SK-N-SH treated with all-trans-retinoic acid at 6 μM for 48 hours (cell line): ENCODE results near the gene CHIC2.

Experiments used
- ATAC-seq: fragments of 200-7000 bp; cut with Tn5 transposase; 3 replicates; pipeline ENCODE4 v1.9.1; 2020; ENCODE audit warnings: mild to moderate bottlenecking, moderate library complexity
- ARNTL ChIP-seq: fragments of 450-650 bp; formaldehyde crosslinking; IDR thresholded peaks from 2 replicates; pipeline ENCODE4 v1.5.0; 2020; ENCODE audit warnings: low read depth, mild to moderate bottlenecking, moderate library complexity, borderline replicate concordance
- BACH2 ChIP-seq: fragments of 250-450 bp; sonication (Bioruptor Pico); IDR thresholded peaks from 2 replicates; pipeline ENCODE4 v1.9.0; 2021; ENCODE audit warnings: mild to moderate bottlenecking, borderline replicate concordance
- CSDC2 ChIP-seq: fragments of 250-450 bp; sonication (Bioruptor Pico); IDR thresholded peaks from 2 replicates; pipeline ENCODE4 v1.5.0; 2020; ENCODE audit warnings: mild to moderate bottlenecking, moderate library complexity
- GLIS3 ChIP-seq: fragments of 250-450 bp; sonication (Bioruptor Pico); IDR thresholded peaks from 2 replicates; pipeline ENCODE4 v1.5.0; 2020; ENCODE audit warnings: mild to moderate bottlenecking, moderate library complexity
- ISL1 ChIP-seq: fragments of 250-450 bp; sonication (Bioruptor Pico); IDR thresholded peaks from 2 replicates; pipeline ENCODE4 v2.1.2; 2022; ENCODE audit warnings: mild to moderate bottlenecking, moderate library complexity
- OSR1 ChIP-seq: fragments of 250-450 bp; sonication (Bioruptor Pico); IDR thresholded peaks from 2 replicates; pipeline ENCODE4 v1.8.0; 2022; ENCODE audit warnings: moderate library complexity, mild to moderate bottlenecking, inconsistent platforms
- PPARA ChIP-seq: fragments of 250-450 bp; sonication (Bioruptor Pico); IDR thresholded peaks from 2 replicates; pipeline ENCODE4 v1.5.0; 2020; ENCODE audit warnings: mild to moderate bottlenecking, borderline replicate concordance
- RARB ChIP-seq: fragments of 250-450 bp; sonication (Bioruptor Pico); IDR thresholded peaks from 2 replicates; pipeline ENCODE4 v1.8.0; 2021; ENCODE audit warnings: mild to moderate bottlenecking, moderate library complexity
- SNAI2 ChIP-seq: fragments of 250-450 bp; sonication (Bioruptor Pico); IDR thresholded peaks from 2 replicates; pipeline ENCODE4 v1.5.0; 2020; ENCODE audit warnings: mild to moderate bottlenecking, moderate library complexity
- TCF4 ChIP-seq: fragments of 250-450 bp; sonication (Bioruptor Pico); IDR thresholded peaks from 2 replicates; pipeline ENCODE4 v1.8.0; 2021; ENCODE audit warnings: mild to moderate bottlenecking, moderate library complexity, borderline replicate concordance
- TOX ChIP-seq: fragments of 250-450 bp; sonication (Bioruptor Pico); IDR thresholded peaks from 2 replicates; pipeline ENCODE4 v1.8.0; 2021; ENCODE audit warnings: mild to moderate bottlenecking, moderate library complexity, borderline replicate concordance
- ZC3H10 ChIP-seq: fragments of 250-450 bp; sonication (Bioruptor Pico); IDR thresholded peaks from 2 replicates; pipeline ENCODE4 v1.5.1; 2021; ENCODE audit warnings: mild to moderate bottlenecking, moderate library complexity
- ZFP30 ChIP-seq: fragments of 450-650 bp; formaldehyde crosslinking; IDR thresholded peaks from 2 replicates; pipeline ENCODE4 v1.5.0; 2022; ENCODE audit warnings: mild to moderate bottlenecking, moderate library complexity
- ZNF565 ChIP-seq: fragments of 450-650 bp; formaldehyde crosslinking; conservative IDR thresholded peaks from 2 replicates; pipeline ENCODE4 v1.5.0; 2020; ENCODE audit warnings: low read depth, mild to moderate bottlenecking, moderate library complexity
- ZNF70 ChIP-seq: fragments of 450-650 bp; formaldehyde crosslinking; IDR thresholded peaks from 2 replicates; pipeline ENCODE4 v1.5.0; 2020; ENCODE audit warnings: mild to moderate bottlenecking, moderate library complexity
- ZNF8 ChIP-seq: fragments of 450-650 bp; formaldehyde crosslinking; IDR thresholded peaks from 2 replicates; pipeline ENCODE4 v1.5.0; 2020; ENCODE audit warnings: mild to moderate bottlenecking, moderate library complexity
- TF ChIP-seq, protein P1 (sequence below): fragments of 250-450 bp; sonication (Bioruptor Pico); IDR thresholded peaks from 2 replicates; pipeline ENCODE4 v1.5.1; 2021; ENCODE audit warnings: mild to moderate bottlenecking, moderate library complexity
- TF ChIP-seq, protein P2 (sequence below): fragments of 250-450 bp; sonication (Bioruptor Pico); IDR thresholded peaks from 2 replicates; pipeline ENCODE4 v1.5.0; 2020; ENCODE audit warnings: mild to moderate bottlenecking, moderate library complexity
- TF ChIP-seq, protein P3 (sequence below): fragments of 250-450 bp; sonication (Bioruptor Pico); IDR thresholded peaks from 2 replicates; pipeline ENCODE4 v1.8.0; 2021; ENCODE audit warnings: low read depth, mild to moderate bottlenecking, moderate library complexity, borderline replicate concordance
- TF ChIP-seq, protein P4 (sequence below): fragments of 250-450 bp; sonication (Bioruptor Pico); IDR thresholded peaks from 2 replicates; pipeline ENCODE4 v1.5.1; 2020; ENCODE audit warnings: low read depth, mild to moderate bottlenecking, moderate library complexity
- TF ChIP-seq, protein P5 (sequence below): fragments of 250-450 bp; sonication (Bioruptor Pico); IDR thresholded peaks from 2 replicates; pipeline ENCODE4 v1.8.0; 2020; ENCODE audit warnings: mild to moderate bottlenecking, moderate library complexity, borderline replicate concordance

The CHIC2 gene

DNA sequence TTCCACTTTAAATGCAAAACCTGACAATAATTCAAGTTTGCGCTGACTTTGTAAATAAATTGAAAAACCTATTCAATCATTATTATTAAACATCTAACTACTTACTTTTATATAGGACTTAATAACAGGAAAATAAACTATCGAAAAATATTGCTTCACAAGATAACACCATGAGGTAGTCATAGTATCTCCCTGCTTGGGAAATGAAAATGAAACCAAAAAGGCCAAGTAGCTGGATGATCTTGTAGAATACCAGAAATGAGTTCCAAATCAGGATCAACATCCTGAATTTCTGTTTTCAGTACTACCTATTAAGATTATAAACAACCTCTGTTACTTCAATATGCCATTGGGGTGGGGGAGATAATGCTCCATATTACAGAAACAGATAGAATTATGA, 58.9 kb downstream of the CHIC2 start:
- TF ChIP-seq RARB (CRISPR knock-in tag): no peak
- TF ChIP-seq, protein P1, sequence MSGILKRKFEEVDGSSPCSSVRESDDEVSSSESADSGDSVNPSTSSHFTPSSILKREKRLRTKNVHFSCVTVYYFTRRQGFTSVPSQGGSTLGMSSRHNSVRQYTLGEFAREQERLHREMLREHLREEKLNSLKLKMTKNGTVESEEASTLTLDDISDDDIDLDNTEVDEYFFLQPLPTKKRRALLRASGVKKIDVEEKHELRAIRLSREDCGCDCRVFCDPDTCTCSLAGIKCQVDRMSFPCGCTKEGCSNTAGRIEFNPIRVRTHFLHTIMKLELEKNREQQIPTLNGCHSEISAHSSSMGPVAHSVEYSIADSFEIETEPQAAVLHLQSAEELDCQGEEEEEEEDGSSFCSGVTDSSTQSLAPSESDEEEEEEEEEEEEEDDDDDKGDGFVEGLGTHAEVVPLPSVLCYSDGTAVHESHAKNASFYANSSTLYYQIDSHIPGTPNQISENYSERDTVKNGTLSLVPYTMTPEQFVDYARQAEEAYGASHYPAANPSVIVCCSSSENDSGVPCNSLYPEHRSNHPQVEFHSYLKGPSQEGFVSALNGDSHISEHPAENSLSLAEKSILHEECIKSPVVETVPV (CRISPR knock-in tag): no peak
- no peak for TF ChIP-seq ZFP30 (CRISPR knock-in tag)
- TF ChIP-seq, protein P2, sequence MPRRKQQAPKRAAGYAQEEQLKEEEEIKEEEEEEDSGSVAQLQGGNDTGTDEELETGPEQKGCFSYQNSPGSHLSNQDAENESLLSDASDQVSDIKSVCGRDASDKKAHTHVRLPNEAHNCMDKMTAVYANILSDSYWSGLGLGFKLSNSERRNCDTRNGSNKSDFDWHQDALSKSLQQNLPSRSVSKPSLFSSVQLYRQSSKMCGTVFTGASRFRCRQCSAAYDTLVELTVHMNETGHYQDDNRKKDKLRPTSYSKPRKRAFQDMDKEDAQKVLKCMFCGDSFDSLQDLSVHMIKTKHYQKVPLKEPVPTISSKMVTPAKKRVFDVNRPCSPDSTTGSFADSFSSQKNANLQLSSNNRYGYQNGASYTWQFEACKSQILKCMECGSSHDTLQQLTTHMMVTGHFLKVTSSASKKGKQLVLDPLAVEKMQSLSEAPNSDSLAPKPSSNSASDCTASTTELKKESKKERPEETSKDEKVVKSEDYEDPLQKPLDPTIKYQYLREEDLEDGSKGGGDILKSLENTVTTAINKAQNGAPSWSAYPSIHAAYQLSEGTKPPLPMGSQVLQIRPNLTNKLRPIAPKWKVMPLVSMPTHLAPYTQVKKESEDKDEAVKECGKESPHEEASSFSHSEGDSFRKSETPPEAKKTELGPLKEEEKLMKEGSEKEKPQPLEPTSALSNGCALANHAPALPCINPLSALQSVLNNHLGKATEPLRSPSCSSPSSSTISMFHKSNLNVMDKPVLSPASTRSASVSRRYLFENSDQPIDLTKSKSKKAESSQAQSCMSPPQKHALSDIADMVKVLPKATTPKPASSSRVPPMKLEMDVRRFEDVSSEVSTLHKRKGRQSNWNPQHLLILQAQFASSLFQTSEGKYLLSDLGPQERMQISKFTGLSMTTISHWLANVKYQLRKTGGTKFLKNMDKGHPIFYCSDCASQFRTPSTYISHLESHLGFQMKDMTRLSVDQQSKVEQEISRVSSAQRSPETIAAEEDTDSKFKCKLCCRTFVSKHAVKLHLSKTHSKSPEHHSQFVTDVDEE (CRISPR knock-in tag): no peak
- TF ChIP-seq BACH2 (CRISPR knock-in tag): no peak
- no peak for TF ChIP-seq TCF4
- TF ChIP-seq, protein P3, sequence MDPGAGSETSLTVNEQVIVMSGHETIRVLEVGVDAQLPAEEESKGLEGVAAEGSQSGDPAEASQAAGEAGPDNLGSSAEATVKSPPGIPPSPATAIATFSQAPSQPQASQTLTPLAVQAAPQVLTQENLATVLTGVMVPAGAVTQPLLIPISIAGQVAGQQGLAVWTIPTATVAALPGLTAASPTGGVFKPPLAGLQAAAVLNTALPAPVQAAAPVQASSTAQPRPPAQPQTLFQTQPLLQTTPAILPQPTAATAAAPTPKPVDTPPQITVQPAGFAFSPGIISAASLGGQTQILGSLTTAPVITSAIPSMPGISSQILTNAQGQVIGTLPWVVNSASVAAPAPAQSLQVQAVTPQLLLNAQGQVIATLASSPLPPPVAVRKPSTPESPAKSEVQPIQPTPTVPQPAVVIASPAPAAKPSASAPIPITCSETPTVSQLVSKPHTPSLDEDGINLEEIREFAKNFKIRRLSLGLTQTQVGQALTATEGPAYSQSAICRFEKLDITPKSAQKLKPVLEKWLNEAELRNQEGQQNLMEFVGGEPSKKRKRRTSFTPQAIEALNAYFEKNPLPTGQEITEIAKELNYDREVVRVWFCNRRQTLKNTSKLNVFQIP (CRISPR knock-in tag): no peak
- TF ChIP-seq ZNF8: no peak
- TF ChIP-seq PPARA (CRISPR knock-in tag): no peak
- no peak for TF ChIP-seq TOX
- no peak for TF ChIP-seq ZC3H10
- no peak for TF ChIP-seq GLIS3 (CRISPR knock-in tag)
- TF ChIP-seq ZNF565 (CRISPR knock-in tag): no peak
- no peak for TF ChIP-seq ARNTL (CRISPR knock-in tag)
- TF ChIP-seq SNAI2 (CRISPR knock-in tag): no peak
- no peak for TF ChIP-seq CSDC2
- TF ChIP-seq OSR1 (CRISPR knock-in tag): no peak
- TF ChIP-seq ZNF70 (CRISPR knock-in tag): no peak
- peak; percentile 28; the same call in 1 of the 3 replicates for ATAC-seq

DNA sequence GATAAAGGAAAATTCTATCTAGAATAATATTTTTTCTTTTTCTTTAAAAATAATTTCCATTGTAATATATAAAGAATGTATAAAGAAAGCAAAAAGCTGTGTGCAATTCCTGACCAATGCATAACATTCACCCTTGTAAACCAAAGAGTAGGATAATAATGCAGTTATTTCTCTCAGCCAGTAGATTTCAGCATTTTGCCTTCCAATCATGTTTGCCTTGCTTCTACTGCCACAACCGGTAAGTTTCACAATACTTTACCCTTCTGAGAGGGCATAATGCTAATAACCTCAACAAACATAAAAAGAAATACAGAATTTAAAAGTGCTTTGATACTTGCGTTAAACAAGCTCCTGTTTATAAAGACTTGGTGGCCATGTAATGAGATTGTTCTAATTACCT, 59.9 kb downstream of the CHIC2 start:
- no peak for ATAC-seq

More for the DNA sequence above, 59.9 kb downstream of the CHIC2 start:
- no peak for TF ChIP-seq CSDC2
- no peak for TF ChIP-seq PPARA (CRISPR knock-in tag)
- TF ChIP-seq BACH2 (CRISPR knock-in tag): no peak
- TF ChIP-seq ZNF8: no peak
- TF ChIP-seq ISL1 (CRISPR knock-in tag): no peak
- TF ChIP-seq, protein P4, sequence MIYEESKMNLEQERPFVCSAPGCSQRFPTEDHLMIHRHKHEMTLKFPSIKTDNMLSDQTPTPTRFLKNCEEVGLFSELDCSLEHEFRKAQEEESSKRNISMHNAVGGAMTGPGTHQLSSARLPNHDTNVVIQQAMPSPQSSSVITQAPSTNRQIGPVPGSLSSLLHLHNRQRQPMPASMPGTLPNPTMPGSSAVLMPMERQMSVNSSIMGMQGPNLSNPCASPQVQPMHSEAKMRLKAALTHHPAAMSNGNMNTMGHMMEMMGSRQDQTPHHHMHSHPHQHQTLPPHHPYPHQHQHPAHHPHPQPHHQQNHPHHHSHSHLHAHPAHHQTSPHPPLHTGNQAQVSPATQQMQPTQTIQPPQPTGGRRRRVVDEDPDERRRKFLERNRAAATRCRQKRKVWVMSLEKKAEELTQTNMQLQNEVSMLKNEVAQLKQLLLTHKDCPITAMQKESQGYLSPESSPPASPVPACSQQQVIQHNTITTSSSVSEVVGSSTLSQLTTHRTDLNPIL (CRISPR knock-in tag): no peak
- TF ChIP-seq, protein P5, sequence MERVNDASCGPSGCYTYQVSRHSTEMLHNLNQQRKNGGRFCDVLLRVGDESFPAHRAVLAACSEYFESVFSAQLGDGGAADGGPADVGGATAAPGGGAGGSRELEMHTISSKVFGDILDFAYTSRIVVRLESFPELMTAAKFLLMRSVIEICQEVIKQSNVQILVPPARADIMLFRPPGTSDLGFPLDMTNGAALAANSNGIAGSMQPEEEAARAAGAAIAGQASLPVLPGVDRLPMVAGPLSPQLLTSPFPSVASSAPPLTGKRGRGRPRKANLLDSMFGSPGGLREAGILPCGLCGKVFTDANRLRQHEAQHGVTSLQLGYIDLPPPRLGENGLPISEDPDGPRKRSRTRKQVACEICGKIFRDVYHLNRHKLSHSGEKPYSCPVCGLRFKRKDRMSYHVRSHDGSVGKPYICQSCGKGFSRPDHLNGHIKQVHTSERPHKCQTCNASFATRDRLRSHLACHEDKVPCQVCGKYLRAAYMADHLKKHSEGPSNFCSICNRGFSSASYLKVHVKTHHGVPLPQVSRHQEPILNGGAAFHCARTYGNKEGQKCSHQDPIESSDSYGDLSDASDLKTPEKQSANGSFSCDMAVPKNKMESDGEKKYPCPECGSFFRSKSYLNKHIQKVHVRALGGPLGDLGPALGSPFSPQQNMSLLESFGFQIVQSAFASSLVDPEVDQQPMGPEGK (CRISPR knock-in tag): no peak
- TF ChIP-seq, all 23 proteins: peak for 0
